ENCODE results near the gene ATF6.
"Not testable (repeated sequence)": the region's sequence is repeated elsewhere in the genome, so short reads cannot be mapped to it uniquely, and the experiment has no call there.

Gene ATF6

GRCh38 chr1:161766102-161766981 lies at the start of gene ATF6:
TSS of gene ATF6 (plus strand) at chr1:161766320. CDS start at chr1:161766361, 41 bp downstream.
- DNase-seq = peak in 55 of 56 donors; percentile 24 to 91 (median 78)

- no peak for DNase-seq
These were observed 47.4 kb upstream of the ATF6 start for GRCh38 chr1:161718559-161719324.

GRCh38 chr1:161719325-161719611 lies 46.9 kb upstream of the ATF6 start:
- DNase-seq = no peak

GRCh38 chr1:161720422-161720821 lies 45.7 kb upstream of the ATF6 start:
- DNase-seq = no peak

GRCh38 chr1:161720956-161721737 lies 45.0 kb upstream of the ATF6 start, which contains the start of gene FCRLB:
TSS of gene FCRLB (plus strand) at chr1:161721544. CDS start at chr1:161722673, 1,129 bp downstream.
- no peak for DNase-seq

GRCh38 chr1:161721738-161722343 lies 44.3 kb upstream of the ATF6 start:
- DNase-seq = no peak

GRCh38 chr1:161722406-161722805 lies 43.7 kb upstream of the ATF6 start:
- DNase-seq = no peak

- no peak for DNase-seq
These were observed 42.5 kb upstream of the ATF6 start for GRCh38 chr1:161723459-161724141.

- DNase-seq = not testable (repeated sequence)
These were observed 40.7 kb upstream of the ATF6 start for GRCh38 chr1:161725258-161725907.

GRCh38 chr1:161725908-161726472 lies 40.1 kb upstream of the ATF6 start:
- peak in 29 of 56 donors; percentile 5 to 71 (median 38) for DNase-seq

- DNase-seq = peak in 52 of 56 donors; percentile 16 to 84 (median 59)
These were observed 39.5 kb upstream of the ATF6 start for GRCh38 chr1:161726473-161727255.

- peak in 4 of 56 donors; percentile 25 to 49 (median 37) for DNase-seq
These were observed 38.7 kb upstream of the ATF6 start for GRCh38 chr1:161727256-161727924.

GRCh38 chr1:161728376-161729226 lies 37.5 kb upstream of the ATF6 start:
- no peak for DNase-seq

GRCh38 chr1:161730050-161730564 lies 36.0 kb upstream of the ATF6 start:
- no peak for DNase-seq

- no peak for DNase-seq
These were observed 34.9 kb upstream of the ATF6 start for GRCh38 chr1:161731241-161731640.

- no peak for DNase-seq
These were observed 34.0 kb upstream of the ATF6 start for GRCh38 chr1:161731981-161732718.
